Measurements from ENCODE around the gene SYNE4. TPM values are rescaled to one million over a fixed set of nuclear protein-coding genes. Genes with fewer than 3 reads are reported as not detected.

The SYNE4 gene
- polyA plus RNA-seq, 1 donor from 2014 or later = 0.19 TPM

GRCh38 chr19:36003284-36003683 lies 5.3 kb downstream of the SYNE4 start:
- TF ChIP-seq RAD21 (conservative IDR thresholded peaks at IDR 0.05) (no peak), MXI1 (conservative IDR thresholded peaks at IDR 0.05; ENCODE audit: poor library complexity, severe bottlenecking) (no peak), POLR2AphosphoS5 (IDR thresholded peaks at IDR 0.05) (no peak), CTCF (IDR thresholded peaks at IDR 0.05; ENCODE audit: poor library complexity, severe bottlenecking) (no peak), REST (IDR thresholded peaks at IDR 0.05; ENCODE audit: borderline replicate concordance) (no peak)
- Histone ChIP-seq H3K9ac (ENCODE audit: low read length) (no peak overlapping the region), H3K9me3 (ENCODE audit: low read length) (no peaks in the 10 kb centered on the region), H3K36me3 (ENCODE audit: insufficient read depth, low read length) (no peaks in the 10 kb centered on the region), H3K79me2 (replicated peaks; ENCODE audit: insufficient read depth, low read length) (no peaks in the 10 kb centered on the region), H3K4me3 (ENCODE audit: low read length) (no peak overlapping the region), H3K27ac (ENCODE audit: low read length) (no peak overlapping the region), H3K4me2 (ENCODE audit: low read length) (no peak overlapping the region), H4K20me1 (ENCODE audit: insufficient read depth) (no peaks in the 10 kb centered on the region), H3F3A (ENCODE audit: insufficient read depth, low read length, poor library complexity, severe bottlenecking) (no peaks in the 10 kb centered on the region), H3K27me3 (ENCODE audit: insufficient read depth, low read depth, low read length) (no peaks in the 10 kb centered on the region), H2AFZ (ENCODE audit: low read depth, low read length) (no peak overlapping the region), H3K9me2 (ENCODE audit: insufficient read depth, low read length) (no peaks in the 10 kb centered on the region)

GRCh38 chr19:36001605-36002004 lies 7.0 kb downstream of the SYNE4 start:
- Histone ChIP-seq H3K36me3 (ENCODE audit: insufficient read depth, low read length) (no peaks in the 10 kb centered on the region), H3K27me3 (ENCODE audit: insufficient read depth, low read depth, low read length) (no peaks in the 10 kb centered on the region), H3K4me2 (ENCODE audit: low read length) (no peak overlapping the region), H3K79me2 (replicated peaks; ENCODE audit: insufficient read depth, low read length) (peaks cover 2% of the 10 kb centered on the region), H2AFZ (ENCODE audit: low read depth, low read length) (no peak overlapping the region), H3F3A (ENCODE audit: insufficient read depth, low read length, poor library complexity, severe bottlenecking) (no peaks in the 10 kb centered on the region), H3K4me3 (ENCODE audit: low read length) (no peak overlapping the region), H3K27ac (ENCODE audit: low read length) (no peak overlapping the region), H3K9me2 (ENCODE audit: insufficient read depth, low read length) (no peaks in the 10 kb centered on the region), H3K9ac (ENCODE audit: low read length) (no peak overlapping the region), H4K20me1 (ENCODE audit: insufficient read depth) (no peaks in the 10 kb centered on the region), H3K9me3 (ENCODE audit: low read length) (no peaks in the 10 kb centered on the region)
- TF ChIP-seq EZH2 (IDR thresholded peaks at IDR 0.05; ENCODE audit: borderline replicate concordance, insufficient read depth, low read length, poor library complexity, severe bottlenecking) (no peak), RAD21 (conservative IDR thresholded peaks at IDR 0.05) (no peak), REST (IDR thresholded peaks at IDR 0.05; ENCODE audit: borderline replicate concordance) (no peak), TAF1 (IDR thresholded peaks at IDR 0.05; ENCODE audit: low read depth) (no peak), SMC3 (conservative IDR thresholded peaks at IDR 0.05; ENCODE audit: poor library complexity) (no peak), POLR2AphosphoS5 (IDR thresholded peaks at IDR 0.05) (no peak), EP300 (conservative IDR thresholded peaks at IDR 0.05; ENCODE audit: poor library complexity, severe bottlenecking) (no peak), MXI1 (conservative IDR thresholded peaks at IDR 0.05; ENCODE audit: poor library complexity, severe bottlenecking) (no peak), CTCF (IDR thresholded peaks at IDR 0.05; ENCODE audit: poor library complexity, severe bottlenecking) (no peak)

Measured in neural cell (in vitro differentiated cells).